Measurements from ENCODE around the gene ACADS. TPM values are rescaled to one million over a fixed set of nuclear protein-coding genes. Genes with fewer than 3 reads are reported as not detected.

The ACADS gene
- total and polyA plus RNA-seq, 2 of the 8 experiments (the other 6 are each of a cell fraction or from before 2014, with no cell fraction given), result 4.9 to 7.5 TPM

DNA sequence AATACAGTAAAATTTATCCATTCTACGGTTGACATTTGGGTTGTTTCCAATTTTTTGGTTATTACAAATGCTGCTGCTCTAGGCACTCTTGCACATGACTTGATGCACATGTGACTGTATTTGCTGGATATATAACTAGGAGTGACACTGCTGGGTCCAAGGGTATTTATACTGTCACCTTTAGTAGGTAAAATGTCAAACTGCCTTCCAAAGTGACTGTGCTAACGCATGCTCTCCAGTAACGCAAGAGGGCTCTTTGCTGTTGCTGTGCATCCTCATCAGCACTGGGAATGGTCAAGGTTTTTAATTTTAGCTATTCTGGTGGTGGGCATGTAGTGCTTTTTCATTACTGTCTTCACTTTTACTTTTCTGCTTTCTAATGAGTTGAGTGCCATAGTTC, 62.3 kb downstream of the ACADS start (continued):
- TF ChIP-seq, protein P1, sequence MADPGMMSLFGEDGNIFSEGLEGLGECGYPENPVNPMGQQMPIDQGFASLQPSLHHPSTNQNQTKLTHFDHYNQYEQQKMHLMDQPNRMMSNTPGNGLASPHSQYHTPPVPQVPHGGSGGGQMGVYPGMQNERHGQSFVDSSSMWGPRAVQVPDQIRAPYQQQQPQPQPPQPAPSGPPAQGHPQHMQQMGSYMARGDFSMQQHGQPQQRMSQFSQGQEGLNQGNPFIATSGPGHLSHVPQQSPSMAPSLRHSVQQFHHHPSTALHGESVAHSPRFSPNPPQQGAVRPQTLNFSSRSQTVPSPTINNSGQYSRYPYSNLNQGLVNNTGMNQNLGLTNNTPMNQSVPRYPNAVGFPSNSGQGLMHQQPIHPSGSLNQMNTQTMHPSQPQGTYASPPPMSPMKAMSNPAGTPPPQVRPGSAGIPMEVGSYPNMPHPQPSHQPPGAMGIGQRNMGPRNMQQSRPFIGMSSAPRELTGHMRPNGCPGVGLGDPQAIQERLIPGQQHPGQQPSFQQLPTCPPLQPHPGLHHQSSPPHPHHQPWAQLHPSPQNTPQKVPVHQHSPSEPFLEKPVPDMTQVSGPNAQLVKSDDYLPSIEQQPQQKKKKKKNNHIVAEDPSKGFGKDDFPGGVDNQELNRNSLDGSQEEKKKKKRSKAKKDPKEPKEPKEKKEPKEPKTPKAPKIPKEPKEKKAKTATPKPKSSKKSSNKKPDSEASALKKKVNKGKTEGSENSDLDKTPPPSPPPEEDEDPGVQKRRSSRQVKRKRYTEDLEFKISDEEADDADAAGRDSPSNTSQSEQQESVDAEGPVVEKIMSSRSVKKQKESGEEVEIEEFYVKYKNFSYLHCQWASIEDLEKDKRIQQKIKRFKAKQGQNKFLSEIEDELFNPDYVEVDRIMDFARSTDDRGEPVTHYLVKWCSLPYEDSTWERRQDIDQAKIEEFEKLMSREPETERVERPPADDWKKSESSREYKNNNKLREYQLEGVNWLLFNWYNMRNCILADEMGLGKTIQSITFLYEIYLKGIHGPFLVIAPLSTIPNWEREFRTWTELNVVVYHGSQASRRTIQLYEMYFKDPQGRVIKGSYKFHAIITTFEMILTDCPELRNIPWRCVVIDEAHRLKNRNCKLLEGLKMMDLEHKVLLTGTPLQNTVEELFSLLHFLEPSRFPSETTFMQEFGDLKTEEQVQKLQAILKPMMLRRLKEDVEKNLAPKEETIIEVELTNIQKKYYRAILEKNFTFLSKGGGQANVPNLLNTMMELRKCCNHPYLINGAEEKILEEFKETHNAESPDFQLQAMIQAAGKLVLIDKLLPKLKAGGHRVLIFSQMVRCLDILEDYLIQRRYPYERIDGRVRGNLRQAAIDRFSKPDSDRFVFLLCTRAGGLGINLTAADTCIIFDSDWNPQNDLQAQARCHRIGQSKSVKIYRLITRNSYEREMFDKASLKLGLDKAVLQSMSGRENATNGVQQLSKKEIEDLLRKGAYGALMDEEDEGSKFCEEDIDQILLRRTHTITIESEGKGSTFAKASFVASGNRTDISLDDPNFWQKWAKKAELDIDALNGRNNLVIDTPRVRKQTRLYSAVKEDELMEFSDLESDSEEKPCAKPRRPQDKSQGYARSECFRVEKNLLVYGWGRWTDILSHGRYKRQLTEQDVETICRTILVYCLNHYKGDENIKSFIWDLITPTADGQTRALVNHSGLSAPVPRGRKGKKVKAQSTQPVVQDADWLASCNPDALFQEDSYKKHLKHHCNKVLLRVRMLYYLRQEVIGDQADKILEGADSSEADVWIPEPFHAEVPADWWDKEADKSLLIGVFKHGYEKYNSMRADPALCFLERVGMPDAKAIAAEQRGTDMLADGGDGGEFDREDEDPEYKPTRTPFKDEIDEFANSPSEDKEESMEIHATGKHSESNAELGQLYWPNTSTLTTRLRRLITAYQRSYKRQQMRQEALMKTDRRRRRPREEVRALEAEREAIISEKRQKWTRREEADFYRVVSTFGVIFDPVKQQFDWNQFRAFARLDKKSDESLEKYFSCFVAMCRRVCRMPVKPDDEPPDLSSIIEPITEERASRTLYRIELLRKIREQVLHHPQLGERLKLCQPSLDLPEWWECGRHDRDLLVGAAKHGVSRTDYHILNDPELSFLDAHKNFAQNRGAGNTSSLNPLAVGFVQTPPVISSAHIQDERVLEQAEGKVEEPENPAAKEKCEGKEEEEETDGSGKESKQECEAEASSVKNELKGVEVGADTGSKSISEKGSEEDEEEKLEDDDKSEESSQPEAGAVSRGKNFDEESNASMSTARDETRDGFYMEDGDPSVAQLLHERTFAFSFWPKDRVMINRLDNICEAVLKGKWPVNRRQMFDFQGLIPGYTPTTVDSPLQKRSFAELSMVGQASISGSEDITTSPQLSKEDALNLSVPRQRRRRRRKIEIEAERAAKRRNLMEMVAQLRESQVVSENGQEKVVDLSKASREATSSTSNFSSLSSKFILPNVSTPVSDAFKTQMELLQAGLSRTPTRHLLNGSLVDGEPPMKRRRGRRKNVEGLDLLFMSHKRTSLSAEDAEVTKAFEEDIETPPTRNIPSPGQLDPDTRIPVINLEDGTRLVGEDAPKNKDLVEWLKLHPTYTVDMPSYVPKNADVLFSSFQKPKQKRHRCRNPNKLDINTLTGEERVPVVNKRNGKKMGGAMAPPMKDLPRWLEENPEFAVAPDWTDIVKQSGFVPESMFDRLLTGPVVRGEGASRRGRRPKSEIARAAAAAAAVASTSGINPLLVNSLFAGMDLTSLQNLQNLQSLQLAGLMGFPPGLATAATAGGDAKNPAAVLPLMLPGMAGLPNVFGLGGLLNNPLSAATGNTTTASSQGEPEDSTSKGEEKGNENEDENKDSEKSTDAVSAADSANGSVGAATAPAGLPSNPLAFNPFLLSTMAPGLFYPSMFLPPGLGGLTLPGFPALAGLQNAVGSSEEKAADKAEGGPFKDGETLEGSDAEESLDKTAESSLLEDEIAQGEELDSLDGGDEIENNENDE (IDR thresholded peaks at IDR 0.05; ENCODE audit: insufficient replicate concordance, low read length), result no peak
- TF ChIP-seq ZNF274 (IDR thresholded peaks at IDR 0.05; ENCODE audit: borderline replicate concordance, extremely low read depth, low read length) (no peak), CREB1 (IDR thresholded peaks at IDR 0.05) (no peak), POLR2A (IDR thresholded peaks at IDR 0.05; ENCODE audit: control extremely low read depth in 1 of 2, low read depth in 2 of 2, low read length in 2 of 2) (no peak), SP2 (IDR thresholded peaks at IDR 0.05; ENCODE audit: low read length) (no peak), SIX5 (IDR thresholded peaks at IDR 0.05; ENCODE audit: low read depth, low read length) (no peak), GTF2F1 (IDR thresholded peaks at IDR 0.05; ENCODE audit: borderline replicate concordance, low read depth, low read length) (no peak), RBBP5 (IDR thresholded peaks at IDR 0.05; ENCODE audit: borderline replicate concordance, low read depth, low read length) (no peak), FOSL1 (IDR thresholded peaks at IDR 0.05; ENCODE audit: insufficient read depth, low read depth, low read length) (no peak), EGR1 (IDR thresholded peaks at IDR 0.05; ENCODE audit: borderline replicate concordance, low read depth, low read length) (no peak)
